Measurements from ENCODE around the gene TXNL4A. TPM values are rescaled to one million over a fixed set of nuclear protein-coding genes. Genes with fewer than 3 reads are reported as not detected.

Gene TXNL4A, protein sequence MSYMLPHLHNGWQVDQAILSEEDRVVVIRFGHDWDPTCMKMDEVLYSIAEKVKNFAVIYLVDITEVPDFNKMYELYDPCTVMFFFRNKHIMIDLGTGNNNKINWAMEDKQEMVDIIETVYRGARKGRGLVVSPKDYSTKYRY
- 243 and 270 TPM in 2 replicates for polyA plus RNA-seq

DNA sequence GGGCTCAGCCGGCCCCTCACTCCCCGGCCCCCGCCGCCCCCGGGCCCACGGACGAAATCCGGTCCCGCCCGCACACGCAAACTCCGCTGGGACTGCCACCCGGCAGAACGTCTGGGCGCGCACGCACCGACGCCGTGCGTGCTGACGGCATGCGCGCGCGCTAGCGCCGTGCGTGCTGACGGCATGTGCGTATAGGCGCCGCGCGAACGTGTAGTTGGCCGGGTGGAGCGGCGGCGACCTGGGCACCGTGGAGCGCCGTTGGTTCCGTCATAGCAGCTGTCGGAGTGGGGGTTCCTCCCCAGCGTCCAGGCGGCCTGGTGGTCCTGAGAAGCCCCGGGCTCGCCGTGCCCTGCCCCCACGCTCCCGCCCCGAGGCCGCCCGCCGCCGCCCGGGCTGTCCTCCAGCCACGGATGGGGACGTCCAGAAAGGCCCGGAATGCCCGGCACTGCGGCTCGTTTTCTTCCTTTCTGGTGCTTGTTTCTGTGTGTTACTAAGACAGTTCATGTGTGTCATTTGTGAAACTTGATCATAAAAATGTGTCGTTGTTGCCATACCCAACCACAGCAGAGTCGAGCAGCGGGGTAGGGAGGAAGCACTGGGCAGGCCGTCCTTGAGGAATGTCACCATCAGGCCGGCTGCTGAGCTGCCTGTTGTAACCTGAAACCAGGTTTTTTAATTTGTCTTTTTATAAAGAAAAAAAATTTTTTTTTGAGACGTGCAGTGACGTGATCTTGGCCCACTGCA, at the start of gene TXNL4A:
Gene TXNL4A (minus strand): TSS at position 113 of the 744 bp plus-strand sequence. CDS start 171 bp downstream, outside the sequence.

DNA sequence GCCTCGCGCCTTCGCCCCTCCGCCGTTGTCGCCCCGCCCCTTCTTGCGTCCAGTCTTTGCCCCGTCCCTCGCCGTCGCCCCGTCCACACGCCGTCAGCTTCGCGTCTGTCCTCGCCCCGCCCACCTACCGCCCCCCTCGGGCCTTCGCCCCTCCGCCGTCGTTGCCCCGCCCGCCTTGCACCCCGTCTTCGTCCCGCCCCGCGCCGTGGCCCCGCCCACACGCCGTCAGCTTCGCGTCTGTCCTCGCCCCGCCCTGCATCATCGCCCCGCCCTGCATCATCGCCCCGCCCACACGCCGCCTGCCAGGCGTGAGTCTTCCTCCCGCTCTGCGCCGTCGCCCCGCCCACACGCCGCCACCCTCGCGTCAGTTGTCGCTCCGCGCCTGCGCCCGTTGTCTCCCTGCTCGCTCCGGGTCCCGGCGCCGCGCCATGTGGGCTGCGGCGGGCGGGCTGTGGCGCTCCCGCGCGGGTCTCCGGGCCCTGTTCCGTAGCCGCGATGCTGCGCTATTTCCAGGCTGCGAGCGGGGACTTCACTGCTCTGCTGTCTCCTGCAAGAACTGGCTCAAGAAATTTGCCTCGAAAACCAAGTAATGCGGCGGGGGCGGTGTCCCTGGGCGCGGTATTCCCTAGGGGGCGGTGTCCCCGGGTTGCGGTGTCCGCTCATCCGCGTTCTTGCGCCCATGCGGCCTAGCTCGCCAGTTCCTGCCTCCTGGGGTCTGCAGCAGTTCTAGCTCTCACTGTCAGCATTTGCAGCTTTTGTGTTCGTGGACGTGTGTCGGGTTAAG, 45.9 kb upstream of the TXNL4A start, which contains the start of gene RBFA:
Gene RBFA (plus strand): TSS at position 367 of the 784 bp plus-strand sequence. CDS start 62 bp downstream, at position 429.

DNA sequence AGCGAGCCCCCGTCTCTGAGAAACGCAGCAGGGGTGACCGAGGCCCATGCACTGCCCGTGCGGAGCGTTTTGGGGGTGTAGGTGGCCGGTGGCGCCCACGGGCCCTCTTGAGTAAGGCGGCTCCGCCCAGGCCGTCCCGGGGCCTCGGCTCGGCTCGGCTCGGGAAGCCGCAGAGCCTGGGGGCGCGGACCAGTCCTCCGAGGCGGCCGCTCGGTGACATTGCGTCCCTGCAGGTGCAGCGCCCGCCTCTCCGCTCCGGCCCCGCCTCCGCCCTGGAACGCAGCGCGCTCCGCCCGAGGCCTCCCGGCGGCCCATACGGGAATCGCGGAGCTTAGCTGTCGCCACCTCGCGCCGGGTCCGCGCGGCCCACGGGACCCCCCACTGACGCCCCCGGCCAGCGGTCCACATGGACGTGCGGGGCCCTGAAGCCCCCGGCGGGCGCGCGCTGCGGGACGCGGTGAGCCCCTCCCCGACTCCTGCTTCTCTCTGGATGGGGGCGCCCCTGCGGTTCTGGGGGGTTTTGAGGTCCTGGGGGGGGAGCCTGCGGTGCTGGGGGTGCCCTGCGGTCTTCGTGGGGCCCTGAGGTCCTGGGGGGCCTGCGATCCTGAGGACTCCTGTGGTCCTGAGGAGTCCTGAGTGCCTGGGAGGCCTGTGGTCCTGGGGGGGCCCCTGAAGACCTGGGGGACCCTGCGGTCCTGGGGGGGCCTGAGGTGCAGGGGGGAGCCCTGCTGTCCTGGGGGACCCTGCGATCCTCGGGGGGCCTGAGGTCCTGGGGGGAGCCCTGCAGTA, 23.8 kb downstream of the TXNL4A start, which contains the start of gene HSBP1L1:
Gene HSBP1L1 (plus strand): TSS at position 314 of the 789 bp plus-strand sequence. CDS start 93 bp downstream, at position 407.

DNA sequence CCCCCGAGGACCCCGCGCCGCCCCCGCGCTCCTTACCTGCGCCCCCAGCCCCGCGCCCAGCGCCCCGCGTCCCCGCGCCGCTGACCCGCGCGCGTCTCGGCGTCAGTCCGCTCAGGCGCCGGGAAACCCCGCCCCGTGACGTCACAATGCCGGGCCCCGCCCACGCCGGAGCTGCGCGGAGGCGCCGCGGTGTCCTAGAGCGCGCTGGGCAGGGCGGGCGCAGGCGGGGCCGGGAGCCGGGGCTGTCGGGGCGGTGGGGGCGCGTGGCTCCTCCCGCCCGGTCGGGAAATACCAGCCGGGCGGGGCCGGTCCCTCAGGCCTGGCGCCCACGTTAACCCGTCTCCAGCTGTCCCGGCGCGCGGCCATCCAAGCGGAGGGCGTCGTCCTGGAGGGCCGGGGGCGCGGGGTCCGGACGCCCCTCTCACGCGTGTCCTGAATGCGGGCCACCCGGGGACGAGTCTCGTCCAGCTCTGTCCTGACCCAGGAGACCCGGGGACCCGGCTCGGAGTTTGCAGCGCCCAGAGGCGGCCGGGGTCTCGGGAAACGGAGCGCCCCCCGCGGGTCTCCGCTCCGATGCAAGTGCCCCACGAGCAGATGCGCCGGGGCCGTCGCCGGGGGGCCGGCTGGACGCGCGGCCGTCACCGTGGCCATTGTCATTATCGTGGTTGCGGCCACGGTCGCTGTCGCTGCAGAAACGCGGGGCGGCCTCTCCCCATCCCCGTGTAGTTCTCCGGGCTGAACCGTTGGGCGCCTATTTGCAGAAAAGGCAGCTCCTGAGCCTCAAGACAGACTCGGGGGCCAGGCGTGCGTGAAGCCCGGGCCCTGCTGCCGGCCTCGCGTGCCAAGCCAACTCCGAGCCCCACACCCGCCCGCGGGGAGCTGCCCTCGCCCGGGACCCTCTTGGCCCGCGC, 36.6 kb downstream of the TXNL4A start, which contains the start of gene SLC66A2:
Gene SLC66A2 (minus strand): TSS at position 109 of the 911 bp plus-strand sequence. CDS start 727 bp downstream, outside the sequence.

Other genes starting within 250 kb of the TXNL4A start
- not detected in 2 replicates for gene KCNG2, start 190.6 kb downstream of the TXNL4A start, polyA plus RNA-seq
- gene SLC66A2, start 36.9 kb downstream of the TXNL4A start, polyA plus RNA-seq = 5.1 and 6.9 TPM in 2 replicates
- gene HSBP1L1, start 23.9 kb downstream of the TXNL4A start, polyA plus RNA-seq = 9.5 and 26.3 TPM in 2 replicates
- gene RBFA, start 45.9 kb upstream of the TXNL4A start, polyA plus RNA-seq = 2.6 and 8.2 TPM in 2 replicates
- 8.9 and 9.1 TPM in 2 replicates for gene ADNP2, start 120.7 kb upstream of the TXNL4A start, polyA plus RNA-seq